H1 (cell line): ENCODE measurements around the gene MTPN. TPM values are rescaled to one million over a fixed set of nuclear protein-coding genes. Genes with fewer than 3 reads are reported as not detected.

Source experiments
- GABPA ChIP-seq: IDR thresholded peaks from 2 replicates; pipeline ENCODE4 v1.6.1; 2011; ENCODE audit warnings: mild to moderate bottlenecking, low read length, moderate library complexity, borderline replicate concordance; ENCODE audit not compliant: insufficient read depth
- HDAC6 ChIP-seq: IDR thresholded peaks from one replicate; pipeline ENCODE4 v1.7.1; 2012; ENCODE audit warnings: low read depth, mild to moderate bottlenecking, inconsistent platforms, low read length, moderate library complexity
- TAF7 ChIP-seq: optimal IDR thresholded peaks from 2 replicates; pipeline ENCODE3; 2011; ENCODE audit warnings: low read depth, mild to moderate bottlenecking, inconsistent platforms, low read length, moderate library complexity, borderline replicate concordance
- polyA plus RNA-seq, 7 experiments: library from polyadenylated mRNA; depleted of rRNA in 3 of 7; stranded (reverse) in 5 of 7; unstranded in 2 of 7; fragments of >200 nt in 5 of 7; fragments of 200-250 nt in 2 of 7; gene quantifications; 1 replicate in 5 of 7; 2 replicates in 1 of 7; 4 replicates in 1 of 7; pipeline versions ENCODE4 v1.2.1 to v1.2.3, GENCODE V29; 2011 to 2013; ENCODE audit warnings: missing spikeins in 2 of 7, mixed read lengths in 2 of 7
- total RNA-seq: library from RNA; stranded (reverse); fragmentation: NEBNext Ultra II Directional; extraction: Animal tissue kit (Norgen Biotek cat#: 25700); gene quantifications from 2 replicates; pipeline ENCODE4 v1.2.1, GENCODE V29; 2021
- TF ChIP-seq, protein P1 (sequence below): IDR thresholded peaks from 2 replicates; pipeline ENCODE4 v1.6.1; 2012; ENCODE audit warnings: inconsistent platforms

The MTPN gene
- total and polyA plus RNA-seq, 2 of the 8 experiments (the other 6 are each of a cell fraction or from before 2014, with no cell fraction given), result 33.0 to 101 TPM

- TF ChIP-seq, protein P1, sequence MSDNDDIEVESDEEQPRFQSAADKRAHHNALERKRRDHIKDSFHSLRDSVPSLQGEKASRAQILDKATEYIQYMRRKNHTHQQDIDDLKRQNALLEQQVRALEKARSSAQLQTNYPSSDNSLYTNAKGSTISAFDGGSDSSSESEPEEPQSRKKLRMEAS, result no peak
- TF ChIP-seq TAF7, result no peak
- no peak for TF ChIP-seq HDAC6
- TF ChIP-seq GABPA, result no peak
Observed at GRCh38 chr7:135998081-135998480, 20.9 kb upstream of the MTPN start (continued).
